ENCODE results near the gene SP100. TPM values are rescaled to one million over a fixed set of nuclear protein-coding genes. Genes with fewer than 3 reads are reported as not detected.

SP100 gene
- total and polyA plus RNA-seq, 2 of the 4 experiments (the other 2 are of a cell fraction) = 50.6 to 69.0 TPM

GRCh38 chr2:230414302-230414701 is 1.7 kb upstream of the SP100 start:
- Histone ChIP-seq H2AK5ac (ENCODE audit: low read depth, low read length) (peak overlapping the region; percentile 14), H2BK15ac (ENCODE audit: low read depth, low read length) (no peak overlapping the region), H3K14ac (replicated peaks; ENCODE audit: low read depth, low read length) (no peak overlapping the region), H3K4ac (ENCODE audit: low read depth, low read length) (peak overlapping the region; percentile 38), H3K9me1 (ENCODE audit: insufficient read depth, low read length) (peaks cover 12% of the 10 kb centered on the region), H3K27me3 (ENCODE audit: control insufficient read depth, insufficient read depth, low read length) (no peaks in the 10 kb centered on the region), H2AFZ (replicated peaks; ENCODE audit: low read length, poor library complexity) (peak overlapping the region; percentile 8), H3K36me3 (ENCODE audit: control insufficient read depth, insufficient read depth, low read length) (no peaks in the 10 kb centered on the region), H3K79me1 (ENCODE audit: low read depth in 1 of 2, low read length in 2 of 2) (peaks cover 14 to 40% of the 10 kb centered on the region in 2 experiments; a peak in 2 of 4 replicates), H3K4me3 (ENCODE audit: insufficient read depth, low read depth, low read length) (no peak overlapping the region), H3K56ac (ENCODE audit: extremely low read depth, insufficient read depth, low read length) (no peak overlapping the region), H4K8ac (ENCODE audit: low read depth in 2 of 2, low read length in 2 of 2) (no peak overlapping the region), H2BK20ac (ENCODE audit: low read depth, low read length) (no peak overlapping the region), H3K27ac (ENCODE audit: insufficient read depth, low read length) (no peak overlapping the region), H4K5ac (ENCODE audit: low read depth, low read length) (no peak overlapping the region), H3K4me1 (ENCODE audit: control insufficient read depth, insufficient read depth, low read length) (peaks cover 14% of the 10 kb centered on the region), H4K91ac (ENCODE audit: insufficient read depth, low read depth, low read length) (peak overlapping the region; percentile 1; the same call in 1 of the 2 replicates), H3K18ac (ENCODE audit: low read depth, low read length) (no peak overlapping the region), H2AK9ac (replicated peaks; ENCODE audit: low read depth, low read length, poor library complexity) (peak overlapping the region; percentile 34), H4K20me1 (ENCODE audit: insufficient read depth, low read length) (peaks cover 2% of the 10 kb centered on the region; the same call in 1 of the 2 replicates), H3K4me2 (ENCODE audit: low read depth, low read length) (no peak overlapping the region), H3K23ac (ENCODE audit: low read depth, low read length) (no peak overlapping the region), H2BK5ac (ENCODE audit: low read depth, low read length, poor library complexity, severe bottlenecking) (no peak overlapping the region), H3K9me3 (ENCODE audit: control insufficient read depth, insufficient read depth, low read length) (no peaks in the 10 kb centered on the region), H2BK120ac (ENCODE audit: low read depth, low read length) (no peak overlapping the region), H3K9ac (ENCODE audit: low read depth, low read length) (no peak overlapping the region)
- in situ Hi-C loops (cut with MboI; ENCODE audit: low sequenced_read_pairs) (loop anchor here (25.0 kb wide), 1 partner anchor 398 kb away; no protein-coding TSS in a partner anchor), dilution Hi-C loops (cut with HindIII; ENCODE audit: low sequenced_read_pairs, unreplicated experiment) (no loop called here), intact Hi-C loops (cut with micrococcal nuclease) (loop anchor here (5.0 to 10.0 kb wide), 2 partner anchors 198 to 200 kb away; partner anchors contain the start of gene SP110)
- POLR2A ChIA-PET (ENCODE audit: unreplicated experiment) = no interaction called here
- BruUV-seq (replicated peaks) = no TSS peak
- CTCF ChIA-PET = no interaction called here
- 100% methylated on average over 2 of the region's 6 CpGs; no CpG with 5 or more reads in 1 of the 2 experiments for WGBS, 2 experiments (ENCODE audit: extremely low coverage in 2 of 2, insufficient read length in 1 of 2)
- ATAC-seq (ENCODE audit: low read depth) (no peak), DNase-seq (no peak)
- TF ChIP-seq POLR2A (IDR thresholded peaks at IDR 0.05; ENCODE audit: low read depth, low read length) (no peak), RFX5 (IDR thresholded peaks at IDR 0.05; ENCODE audit: low read depth, low read length) (no peak), CEBPB (IDR thresholded peaks at IDR 0.05; ENCODE audit: low read depth, low read length) (no peak)
